Measurements from ENCODE around the gene MAN1C1.
"Not testable (repeated sequence)": the region's sequence is repeated elsewhere in the genome, so short reads cannot be mapped to it uniquely, and the experiment has no call there.

MAN1C1 gene

GRCh38 chr1:25657883-25658760 lies 41.5 kb downstream of the MAN1C1 start:
- no peak for DNase-seq (ENCODE audit: low read depth)

- DNase-seq (ENCODE audit: low read depth): no peak
These were observed 42.3 kb downstream of the MAN1C1 start for GRCh38 chr1:25658791-25659431.

DNA sequence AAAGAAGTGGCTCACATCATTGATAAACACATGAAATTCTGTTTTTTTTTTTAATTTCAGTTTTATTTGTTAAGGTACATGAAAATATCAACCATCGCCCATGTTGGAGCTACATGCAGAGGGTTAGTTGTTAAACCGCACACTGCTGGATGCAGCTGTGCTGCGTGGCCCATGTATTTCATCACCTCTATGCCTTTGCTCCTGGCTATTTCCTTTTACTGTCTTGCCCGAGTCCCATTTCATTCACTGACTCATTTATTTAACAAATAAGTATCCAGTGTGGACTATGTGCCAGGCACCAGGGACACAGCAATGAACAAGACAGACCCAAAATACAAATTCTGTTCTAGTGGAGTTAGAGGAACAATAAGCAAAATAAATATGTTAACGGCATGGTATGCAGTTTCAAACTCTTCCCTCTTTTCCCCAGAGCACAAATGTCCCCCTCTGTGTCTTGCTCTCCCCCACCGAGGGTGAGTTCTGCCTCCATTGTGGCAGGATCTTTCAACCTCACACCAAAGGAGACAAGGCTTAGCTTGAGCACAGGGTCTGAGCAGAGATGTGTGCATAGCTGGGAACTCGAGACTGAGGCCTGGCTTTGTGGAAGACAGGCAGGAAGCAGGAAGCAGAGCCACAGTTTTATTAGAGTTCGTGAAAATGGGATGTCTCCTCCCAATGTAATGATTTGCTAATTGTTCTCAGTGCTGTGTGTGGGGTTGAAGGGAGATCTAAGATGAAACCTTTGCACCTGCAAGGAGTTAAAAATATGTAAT lies 44.6 kb downstream of the MAN1C1 start:
- peak; percentile 50 for DNase-seq (ENCODE audit: low read depth)

DNA sequence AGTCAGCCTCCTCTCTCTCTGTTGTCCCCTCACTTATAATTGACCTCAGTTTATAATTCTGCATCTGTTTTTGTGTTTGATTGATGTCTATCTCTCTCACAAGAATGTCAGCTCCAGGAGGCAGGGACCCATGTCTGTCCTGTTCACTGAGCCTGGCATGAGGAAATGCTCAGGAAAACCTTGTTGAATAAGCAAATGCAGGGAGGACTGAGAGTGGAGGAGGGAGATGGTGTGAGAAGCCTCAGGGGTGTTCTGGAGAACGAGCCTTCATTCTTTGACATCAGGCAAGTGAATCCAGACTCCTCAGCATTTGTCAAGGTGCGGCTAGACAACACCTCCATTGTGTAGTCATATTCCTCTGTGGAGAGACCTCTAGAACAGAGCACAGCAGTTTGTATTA lies 45.5 kb downstream of the MAN1C1 start:
- DNase-seq (ENCODE audit: low read depth): no peak

GRCh38 chr1:25662959-25663358 lies 46.4 kb downstream of the MAN1C1 start:
- not testable (repeated sequence) for DNase-seq (ENCODE audit: low read depth)

GRCh38 chr1:25664357-25665199 lies 48.0 kb downstream of the MAN1C1 start:
- DNase-seq (ENCODE audit: low read depth): no peak

- DNase-seq (ENCODE audit: low read depth): no peak
These were observed 49.9 kb downstream of the MAN1C1 start for GRCh38 chr1:25666460-25666859.

DNA sequence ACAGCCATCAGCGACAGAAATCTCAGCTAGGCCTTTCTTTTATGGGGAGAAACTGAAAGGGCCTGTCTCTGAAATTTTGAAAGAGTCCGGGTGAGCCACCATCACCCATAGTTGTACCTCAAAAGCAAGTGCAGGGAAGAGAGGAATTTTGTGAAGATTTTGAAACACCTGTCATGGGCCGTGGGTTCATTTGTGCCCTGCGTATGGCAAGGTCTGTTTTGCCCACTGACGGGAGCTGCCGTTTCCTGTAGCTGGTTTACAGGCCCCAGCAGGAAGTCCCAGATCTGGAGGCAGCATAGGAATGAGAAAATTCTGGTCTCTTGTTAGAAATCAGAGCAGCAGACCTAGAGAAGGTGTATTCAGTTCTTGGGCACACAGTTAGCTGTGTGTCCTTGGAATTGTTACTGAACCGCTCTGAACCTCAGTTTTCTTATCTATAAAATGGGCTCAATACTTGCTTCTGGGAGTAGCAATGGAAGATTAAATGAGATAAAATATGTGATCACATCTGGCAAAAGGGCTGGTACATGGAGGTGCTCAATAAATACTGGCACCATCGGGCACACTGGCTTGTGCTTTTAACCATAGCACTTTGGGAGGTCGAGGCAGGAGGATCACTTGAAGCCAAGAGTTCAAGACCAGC lies 52.5 kb downstream of the MAN1C1 start:
- DNase-seq (ENCODE audit: low read depth): no peak

DNA sequence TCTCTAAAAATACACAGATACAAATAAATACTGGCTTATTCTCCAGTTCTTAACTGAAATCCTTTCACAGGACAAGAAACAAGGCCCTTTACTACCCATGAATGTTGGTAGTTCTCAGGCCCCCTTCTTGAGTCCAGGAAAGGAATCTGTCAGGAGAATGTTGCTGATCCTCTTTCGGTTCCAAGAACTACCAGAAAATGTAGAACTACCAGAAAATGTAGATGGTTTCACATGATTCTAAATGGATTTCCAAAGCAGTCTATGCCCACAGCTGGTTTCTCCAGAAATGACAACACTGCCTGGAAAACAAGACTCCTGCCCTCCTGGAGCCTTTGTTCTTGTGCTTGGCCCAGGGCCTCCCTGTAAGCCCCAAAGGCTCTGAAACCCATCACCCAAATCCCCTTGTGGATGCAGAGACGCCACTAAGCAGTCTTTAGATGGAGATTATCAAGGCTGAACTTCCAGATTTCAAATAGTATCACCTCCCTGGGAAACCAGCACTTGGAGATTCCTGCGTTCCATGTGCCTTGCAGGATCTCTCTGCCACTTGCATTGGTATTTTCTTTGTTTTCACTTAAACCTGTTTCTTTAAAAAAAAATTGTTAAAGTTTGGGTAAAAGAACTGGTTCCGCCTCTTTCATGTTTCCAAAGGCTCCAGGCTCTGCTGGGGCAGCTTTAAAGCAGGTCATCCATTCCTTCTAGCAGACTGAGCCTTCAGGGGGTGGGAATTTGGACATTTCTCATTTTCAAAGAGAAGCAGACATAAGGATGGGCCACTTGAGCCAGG lies 53.4 kb downstream of the MAN1C1 start:
- no peak for DNase-seq (ENCODE audit: low read depth)

DNA sequence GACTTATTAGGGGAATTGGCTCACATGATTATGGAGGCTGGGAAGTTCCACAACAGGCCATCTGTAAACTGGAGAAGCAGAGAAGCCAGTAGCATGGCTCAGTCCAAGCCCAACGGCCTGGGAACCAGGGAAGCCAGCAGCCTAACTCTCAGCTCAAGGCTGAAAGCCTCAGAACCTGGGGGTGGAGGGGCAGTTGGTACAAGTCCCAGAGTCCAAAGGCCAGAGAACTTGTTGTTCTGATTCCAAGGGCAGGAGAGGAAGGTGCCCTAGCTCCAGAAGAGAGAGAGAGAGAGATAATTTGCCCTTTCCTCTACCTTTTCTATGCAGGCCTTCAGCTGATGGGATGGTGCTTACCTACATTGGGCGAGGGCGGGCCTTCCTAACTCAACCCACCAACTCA lies 55.3 kb downstream of the MAN1C1 start:
- no peak for DNase-seq (ENCODE audit: low read depth)

- DNase-seq (ENCODE audit: low read depth): peak; percentile 24
These were observed 56.3 kb downstream of the MAN1C1 start for GRCh38 chr1:25672763-25673409.

DNA sequence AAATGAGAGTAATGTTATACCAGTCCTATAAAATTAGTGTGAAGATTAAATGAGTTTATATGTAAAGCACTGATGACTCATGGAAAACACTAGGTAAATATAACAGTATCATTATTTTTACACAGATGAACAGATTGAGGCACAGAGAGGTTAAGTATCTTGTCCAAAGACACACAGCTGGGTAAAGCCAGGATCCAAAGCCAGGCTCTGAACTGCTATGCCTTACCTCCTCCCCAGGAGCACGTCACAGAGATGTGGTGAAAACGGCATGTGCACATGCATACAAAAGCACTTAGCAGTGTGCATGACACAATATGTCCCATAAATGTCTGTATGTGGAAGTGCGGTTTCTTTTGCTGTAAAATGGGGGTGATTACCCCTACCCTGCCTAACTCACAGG lies 56.9 kb downstream of the MAN1C1 start:
- no peak for DNase-seq (ENCODE audit: low read depth)

DNA sequence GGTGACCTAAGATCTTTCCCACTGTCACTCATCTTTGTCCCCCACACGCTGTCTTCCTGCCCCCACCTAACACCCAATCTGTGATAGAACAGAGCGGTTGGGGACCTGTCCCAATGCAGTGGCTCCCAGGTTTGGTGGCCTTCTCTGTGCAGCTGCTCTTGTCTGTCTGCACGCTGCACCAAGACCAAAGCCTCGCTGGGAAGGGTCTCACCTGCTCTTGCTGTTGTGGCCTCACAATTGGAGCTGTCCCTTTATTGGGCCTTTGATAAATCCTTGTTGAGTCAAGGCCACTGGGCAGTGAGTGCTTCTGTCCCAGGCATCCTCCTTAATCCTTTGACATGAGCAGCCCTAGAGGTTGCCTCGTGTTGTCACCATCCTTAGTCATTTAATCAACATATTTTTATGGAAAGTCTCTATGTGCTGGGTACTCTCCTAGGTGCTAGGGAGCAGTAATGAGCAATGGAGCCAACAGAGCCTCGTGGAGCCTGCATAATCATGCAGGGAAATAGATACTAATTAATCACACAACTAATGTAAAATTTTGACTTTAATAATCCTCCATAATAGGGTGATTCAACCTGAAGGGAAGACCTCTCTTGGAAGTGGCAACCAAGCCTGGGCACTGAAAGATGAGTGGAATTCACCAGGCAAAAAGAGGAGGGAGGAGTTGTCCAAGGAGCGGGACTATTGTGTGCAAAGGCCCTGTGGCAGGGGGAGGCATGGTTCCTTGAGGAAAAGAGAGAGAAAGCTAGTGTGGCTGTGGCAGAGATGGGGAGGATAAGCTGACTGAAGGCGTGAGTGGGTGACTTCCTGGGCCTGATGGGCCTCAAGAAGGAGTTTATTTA lies 57.6 kb downstream of the MAN1C1 start:
- DNase-seq (ENCODE audit: low read depth): no peak

- DNase-seq (ENCODE audit: low read depth): no peak
These were observed 58.2 kb downstream of the MAN1C1 start for GRCh38 chr1:25674807-25675084.

DNA sequence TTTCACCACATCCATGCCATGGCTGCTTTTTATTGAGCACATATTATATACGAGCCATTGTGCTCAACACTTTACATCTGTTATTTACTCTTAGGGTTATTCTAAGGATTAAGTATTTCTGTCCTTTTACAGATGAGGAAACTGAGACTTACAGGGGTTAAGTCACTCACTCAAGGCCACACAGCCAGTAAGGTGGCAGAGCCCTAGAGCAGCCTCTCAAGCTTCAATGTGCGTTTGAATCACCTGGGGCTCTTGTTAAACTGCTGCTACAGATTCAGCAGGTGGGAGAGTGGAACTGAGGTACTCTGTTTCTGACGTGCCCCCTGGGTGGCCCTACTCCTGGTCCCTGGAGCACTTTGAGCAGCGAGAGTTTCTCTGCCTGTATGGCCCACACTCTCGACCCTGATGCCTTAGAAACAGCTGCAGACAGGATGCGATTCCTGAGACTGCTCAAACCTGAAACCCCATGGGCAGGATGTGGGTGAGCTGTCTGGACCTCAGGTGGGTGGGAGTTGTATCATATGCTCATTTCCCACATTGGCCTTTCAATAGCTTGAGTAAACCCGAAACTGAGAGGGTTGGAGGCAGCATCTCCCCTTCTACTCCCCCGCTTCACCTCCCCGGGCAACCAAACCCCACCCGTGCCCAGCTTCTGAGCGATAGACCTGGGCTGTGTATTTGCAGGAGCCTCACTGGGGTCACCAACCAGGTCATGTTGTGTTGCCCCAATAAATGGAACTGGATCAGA lies 59.3 kb downstream of the MAN1C1 start:
- DNase-seq (ENCODE audit: low read depth): no peak

DNA sequence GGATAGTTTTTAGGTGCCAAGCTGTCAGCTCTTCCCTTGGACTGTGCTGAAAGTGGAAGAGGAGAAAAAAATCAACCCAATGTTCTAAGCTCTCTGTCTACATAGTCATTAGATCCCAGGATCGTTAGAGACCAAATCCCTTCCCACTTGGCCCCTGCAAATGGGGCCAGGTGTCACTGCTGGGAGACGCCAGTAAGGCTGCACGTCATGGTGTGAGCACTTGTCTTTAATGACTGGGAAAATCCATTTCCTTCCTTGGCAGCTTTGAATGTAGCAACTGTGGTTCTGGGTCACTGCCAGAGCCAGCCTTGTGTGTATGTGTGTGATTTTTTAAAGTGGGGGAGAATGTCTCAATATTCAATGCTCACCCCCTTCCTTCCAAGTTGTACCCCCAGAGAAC lies 59.9 kb downstream of the MAN1C1 start:
- DNase-seq (ENCODE audit: low read depth): peak; percentile 27

GRCh38 chr1:25677193-25677773 lies 60.7 kb downstream of the MAN1C1 start:
- DNase-seq (ENCODE audit: low read depth): no peak

GRCh38 chr1:25679171-25679570 lies 62.6 kb downstream of the MAN1C1 start:
- DNase-seq (ENCODE audit: low read depth): no peak

Data from EH (cell line).